Measurements from ENCODE around the gene TBC1D22B.

- TF ChIP-seq EP300 (IDR thresholded peaks at IDR 0.05), result no peak
- TF ChIP-seq, protein P1, sequence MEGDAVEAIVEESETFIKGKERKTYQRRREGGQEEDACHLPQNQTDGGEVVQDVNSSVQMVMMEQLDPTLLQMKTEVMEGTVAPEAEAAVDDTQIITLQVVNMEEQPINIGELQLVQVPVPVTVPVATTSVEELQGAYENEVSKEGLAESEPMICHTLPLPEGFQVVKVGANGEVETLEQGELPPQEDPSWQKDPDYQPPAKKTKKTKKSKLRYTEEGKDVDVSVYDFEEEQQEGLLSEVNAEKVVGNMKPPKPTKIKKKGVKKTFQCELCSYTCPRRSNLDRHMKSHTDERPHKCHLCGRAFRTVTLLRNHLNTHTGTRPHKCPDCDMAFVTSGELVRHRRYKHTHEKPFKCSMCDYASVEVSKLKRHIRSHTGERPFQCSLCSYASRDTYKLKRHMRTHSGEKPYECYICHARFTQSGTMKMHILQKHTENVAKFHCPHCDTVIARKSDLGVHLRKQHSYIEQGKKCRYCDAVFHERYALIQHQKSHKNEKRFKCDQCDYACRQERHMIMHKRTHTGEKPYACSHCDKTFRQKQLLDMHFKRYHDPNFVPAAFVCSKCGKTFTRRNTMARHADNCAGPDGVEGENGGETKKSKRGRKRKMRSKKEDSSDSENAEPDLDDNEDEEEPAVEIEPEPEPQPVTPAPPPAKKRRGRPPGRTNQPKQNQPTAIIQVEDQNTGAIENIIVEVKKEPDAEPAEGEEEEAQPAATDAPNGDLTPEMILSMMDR (IDR thresholded peaks at IDR 0.05), result peak; percentile 63 to 85 (median 78)
Measured at GRCh38 chr6:37207903-37208456, 49.6 kb upstream of the TBC1D22B start.
